ENCODE measurements around the gene DEK.
"Not testable (repeated sequence)": the region's sequence is repeated elsewhere in the genome, so short reads cannot be mapped to it uniquely, and the experiment has no call there.

The DEK gene

GRCh38 chr6:18186033-18186432, 78.3 kb downstream of the DEK start:
- Histone ChIP-seq H3K9me3 (ENCODE audit: control insufficient read depth in 1 of 2, low read length in 2 of 2) (no peaks in the 10 kb centered on the region), H3K4me1 (ENCODE audit: control insufficient read depth in 1 of 2, insufficient read depth in 2 of 2, low read length in 2 of 2) (peaks cover 0 to 5% of the 10 kb centered on the region in 2 donors), H3K27ac (ENCODE audit: low read depth, low read length) (no peak overlapping the region), H3K4me3 (ENCODE audit: low read depth in 1 of 2, low read length in 2 of 2) (no peak overlapping the region), H3K27me3 (ENCODE audit: control insufficient read depth in 1 of 2, insufficient read depth in 2 of 2, low read length in 2 of 2) (no peaks in the 10 kb centered on the region), H3K36me3 (ENCODE audit: control insufficient read depth in 1 of 2, insufficient read depth in 2 of 2, low read length in 2 of 2) (peaks cover 0 to 20% of the 10 kb centered on the region in 2 donors), H3K9ac (ENCODE audit: low read depth in 1 of 2, low read length in 2 of 2) (no peak overlapping the region)

GRCh38 chr6:18185624-18186023, 78.7 kb downstream of the DEK start:
- Histone ChIP-seq H3K36me3 (ENCODE audit: control insufficient read depth in 1 of 2, insufficient read depth in 2 of 2, low read length in 2 of 2) (peaks cover 0 to 19% of the 10 kb centered on the region in 2 donors), H3K27ac (ENCODE audit: low read depth, low read length) (no peak overlapping the region), H3K4me3 (ENCODE audit: low read depth in 1 of 2, low read length in 2 of 2) (no peak overlapping the region), H3K27me3 (ENCODE audit: control insufficient read depth in 1 of 2, insufficient read depth in 2 of 2, low read length in 2 of 2) (no peaks in the 10 kb centered on the region), H3K4me1 (ENCODE audit: control insufficient read depth in 1 of 2, insufficient read depth in 2 of 2, low read length in 2 of 2) (peaks cover 0 to 5% of the 10 kb centered on the region in 2 donors), H3K9ac (ENCODE audit: low read depth in 1 of 2, low read length in 2 of 2) (no peak overlapping the region), H3K9me3 (ENCODE audit: control insufficient read depth in 1 of 2, low read length in 2 of 2) (no peaks in the 10 kb centered on the region)

GRCh38 chr6:18183766-18184165, 80.6 kb downstream of the DEK start:
- no peak overlapping the region for H3K9ac ChIP-seq (ENCODE audit: low read depth in 1 of 2, low read length in 2 of 2)
- no peak overlapping the region for H3K27ac ChIP-seq (ENCODE audit: low read depth, low read length)
- H3K4me1 ChIP-seq (ENCODE audit: control insufficient read depth in 1 of 2, insufficient read depth in 2 of 2, low read length in 2 of 2) = peaks cover 0 to 8% of the 10 kb centered on the region in 2 donors
- H3K27me3 ChIP-seq (ENCODE audit: control insufficient read depth in 1 of 2, insufficient read depth in 2 of 2, low read length in 2 of 2) = no peaks in the 10 kb centered on the region
- no peak overlapping the region for H3K4me3 ChIP-seq (ENCODE audit: low read depth in 1 of 2, low read length in 2 of 2)
- H3K9me3 ChIP-seq (ENCODE audit: control insufficient read depth in 1 of 2, low read length in 2 of 2) = no peaks in the 10 kb centered on the region
- peaks cover 0 to 19% of the 10 kb centered on the region in 2 donors for H3K36me3 ChIP-seq (ENCODE audit: control insufficient read depth in 1 of 2, insufficient read depth in 2 of 2, low read length in 2 of 2)

GRCh38 chr6:18182568-18182967, 81.8 kb downstream of the DEK start:
- H3K36me3 ChIP-seq (ENCODE audit: control insufficient read depth in 1 of 2, insufficient read depth in 2 of 2, low read length in 2 of 2) = peaks cover 0 to 14% of the 10 kb centered on the region in 2 donors
- H3K4me1 ChIP-seq (ENCODE audit: control insufficient read depth in 1 of 2, insufficient read depth in 2 of 2, low read length in 2 of 2) = peaks cover 0 to 8% of the 10 kb centered on the region in 2 donors
- no peak overlapping the region for H3K9ac ChIP-seq (ENCODE audit: low read depth in 1 of 2, low read length in 2 of 2)
- no peaks in the 10 kb centered on the region for H3K27me3 ChIP-seq (ENCODE audit: control insufficient read depth in 1 of 2, insufficient read depth in 2 of 2, low read length in 2 of 2)
- no peak overlapping the region for H3K27ac ChIP-seq (ENCODE audit: low read depth, low read length)
- no peak overlapping the region for H3K4me3 ChIP-seq (ENCODE audit: low read depth in 1 of 2, low read length in 2 of 2)
- H3K9me3 ChIP-seq (ENCODE audit: control insufficient read depth in 1 of 2, low read length in 2 of 2) = no peaks in the 10 kb centered on the region

- no peak overlapping the region for H3K27ac ChIP-seq (ENCODE audit: low read depth, low read length)
- no peak overlapping the region for H3K9ac ChIP-seq (ENCODE audit: low read depth in 1 of 2, low read length in 2 of 2)
- H3K4me3 ChIP-seq (ENCODE audit: low read depth in 1 of 2, low read length in 2 of 2) = no peak overlapping the region
- no peaks in the 10 kb centered on the region for H3K27me3 ChIP-seq (ENCODE audit: control insufficient read depth in 1 of 2, insufficient read depth in 2 of 2, low read length in 2 of 2)
- no peaks in the 10 kb centered on the region for H3K9me3 ChIP-seq (ENCODE audit: control insufficient read depth in 1 of 2, low read length in 2 of 2)
- peaks cover 0 to 3% of the 10 kb centered on the region in 2 donors for H3K4me1 ChIP-seq (ENCODE audit: control insufficient read depth in 1 of 2, insufficient read depth in 2 of 2, low read length in 2 of 2)
- peaks cover 0 to 6% of the 10 kb centered on the region in 2 donors for H3K36me3 ChIP-seq (ENCODE audit: control insufficient read depth in 1 of 2, insufficient read depth in 2 of 2, low read length in 2 of 2)
These were observed 84.5 kb downstream of the DEK start for GRCh38 chr6:18179770-18180356.

GRCh38 chr6:18178960-18179615, 85.2 kb downstream of the DEK start:
- Histone ChIP-seq H3K4me3 (ENCODE audit: low read depth in 1 of 2, low read length in 2 of 2) (no peak overlapping the region), H3K9ac (ENCODE audit: low read depth in 1 of 2, low read length in 2 of 2) (no peak overlapping the region), H3K27ac (ENCODE audit: low read depth, low read length) (no peak overlapping the region), H3K27me3 (ENCODE audit: control insufficient read depth in 1 of 2, insufficient read depth in 2 of 2, low read length in 2 of 2) (no peaks in the 10 kb centered on the region), H3K36me3 (ENCODE audit: control insufficient read depth in 1 of 2, insufficient read depth in 2 of 2, low read length in 2 of 2) (peaks cover 0 to 10% of the 10 kb centered on the region in 2 donors), H3K4me1 (ENCODE audit: control insufficient read depth in 1 of 2, insufficient read depth in 2 of 2, low read length in 2 of 2) (peaks cover 0 to 3% of the 10 kb centered on the region in 2 donors), H3K9me3 (ENCODE audit: control insufficient read depth in 1 of 2, low read length in 2 of 2) (no peaks in the 10 kb centered on the region)

GRCh38 chr6:18177286-18177965, 86.9 kb downstream of the DEK start:
- Histone ChIP-seq H3K4me1 (ENCODE audit: control insufficient read depth in 1 of 2, insufficient read depth in 2 of 2, low read length in 2 of 2) (peaks cover 0 to 3% of the 10 kb centered on the region in 2 donors), H3K4me3 (ENCODE audit: low read depth in 1 of 2, low read length in 2 of 2) (no peak overlapping the region), H3K9ac (ENCODE audit: low read depth in 1 of 2, low read length in 2 of 2) (no peak overlapping the region), H3K27ac (ENCODE audit: low read depth, low read length) (no peak overlapping the region), H3K9me3 (ENCODE audit: control insufficient read depth in 1 of 2, low read length in 2 of 2) (no peaks in the 10 kb centered on the region), H3K27me3 (ENCODE audit: control insufficient read depth in 1 of 2, insufficient read depth in 2 of 2, low read length in 2 of 2) (no peaks in the 10 kb centered on the region), H3K36me3 (ENCODE audit: control insufficient read depth in 1 of 2, insufficient read depth in 2 of 2, low read length in 2 of 2) (peaks cover 0 to 6% of the 10 kb centered on the region in 2 donors)

- H3K27ac ChIP-seq (ENCODE audit: low read depth, low read length); H3K36me3 ChIP-seq (ENCODE audit: control insufficient read depth in 1 of 2, insufficient read depth in 2 of 2, low read length in 2 of 2); H3K27me3 ChIP-seq (ENCODE audit: control insufficient read depth in 1 of 2, insufficient read depth in 2 of 2, low read length in 2 of 2); H3K4me3 ChIP-seq (ENCODE audit: low read depth in 1 of 2, low read length in 2 of 2); H3K9me3 ChIP-seq (ENCODE audit: control insufficient read depth in 1 of 2, low read length in 2 of 2); H3K4me1 ChIP-seq (ENCODE audit: control insufficient read depth in 1 of 2, insufficient read depth in 2 of 2, low read length in 2 of 2); H3K9ac ChIP-seq (ENCODE audit: low read depth in 1 of 2, low read length in 2 of 2): not testable (repeated sequence)
These were observed 88.1 kb downstream of the DEK start for GRCh38 chr6:18176198-18176597.

Measured in duodenal mucosa (tissue), 2 donors.